K562 treated with DMSO at 1 percent for 48 hours (cell line): ENCODE data around the gene CD28. TPM values are rescaled to one million over a fixed set of nuclear protein-coding genes. Genes with fewer than 3 reads are reported as not detected.

Experiments
- total RNA-seq: library from RNA; unstranded; fragments of 300-600 nt; gene quantifications from 2 replicates; pipeline ENCODE4 v1.2.3, GENCODE V29; 2022; ENCODE audit warnings: low replicate concordance; ENCODE audit errors: extremely low read depth

Gene CD28
- not detected in 2 replicates for total RNA-seq

DNA sequence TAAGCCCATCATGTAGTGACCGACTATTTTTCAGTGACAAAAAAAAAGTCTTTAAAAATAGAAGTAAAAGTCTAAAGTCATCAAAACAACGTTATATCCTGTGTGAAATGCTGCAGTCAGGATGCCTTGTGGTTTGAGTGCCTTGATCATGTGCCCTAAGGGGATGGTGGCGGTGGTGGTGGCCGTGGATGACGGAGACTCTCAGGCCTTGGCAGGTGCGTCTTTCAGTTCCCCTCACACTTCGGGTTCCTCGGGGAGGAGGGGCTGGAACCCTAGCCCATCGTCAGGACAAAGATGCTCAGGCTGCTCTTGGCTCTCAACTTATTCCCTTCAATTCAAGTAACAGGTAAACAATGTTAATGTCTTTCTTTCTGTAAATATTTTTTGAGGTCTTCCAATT lies at the start of gene CD28:
CD28 (plus strand) TSS at position 237 of the 400 bp plus-strand sequence; CDS start at position 295, 58 bp downstream.

Other genes starting within 250 kb of the CD28 start
- gene RAPH1, start 171.3 kb upstream of the CD28 start, total RNA-seq: not detected in 2 replicates
- not detected in 2 replicates for gene CTLA4, start 161.1 kb downstream of the CD28 start, total RNA-seq
- not detected in 2 replicates for gene ICOS, start 230.1 kb downstream of the CD28 start, total RNA-seq